DND-41 (cell line): Measurements from ENCODE around the gene RBM25.
"Not testable (repeated sequence)": the region's sequence is repeated elsewhere in the genome, so short reads cannot be mapped to it uniquely, and the experiment has no call there.

ENCODE experiments used
- ATAC-seq: fragments of 200-7000 bp; cut with Tn5 transposase; 3 replicates; pipeline ENCODE4 v1.9.1; 2021; ENCODE audit warnings: low read depth; ENCODE audit not compliant: insufficient read depth
- DNase-seq: peaks from one replicate; pipeline ENCODE4 v3.0.0-alpha.2; 2020
- H2AFZ ChIP-seq: 2 replicates; pipeline ENCODE4 v1.6.0; 2012; ENCODE audit warnings: low read depth, low read length
- H3K27ac ChIP-seq: 2 replicates; pipeline ENCODE4 v1.5.1; 2012; ENCODE audit warnings: low read length, inconsistent platforms
- H3K27me3 ChIP-seq: fragments of 200-600 bp; sonication (generic); 2 replicates; pipeline ENCODE4 v1.6.0; 2012; ENCODE audit warnings: low read length, mild to moderate bottlenecking, inconsistent platforms; ENCODE audit not compliant: insufficient read depth, poor library complexity
- H3K36me3 ChIP-seq: 2 replicates; pipeline ENCODE4 v1.5.1; 2012; ENCODE audit warnings: low read length, inconsistent platforms; ENCODE audit not compliant: insufficient read depth
- H3K4me1 ChIP-seq: 2 replicates; pipeline ENCODE4 v1.5.1; 2012; ENCODE audit warnings: mild to moderate bottlenecking, low read length; ENCODE audit not compliant: insufficient read depth
- H3K4me2 ChIP-seq: 2 replicates; pipeline ENCODE4 v1.6.0; 2012; ENCODE audit warnings: mild to moderate bottlenecking, moderate library complexity, low read length, inconsistent platforms; ENCODE audit not compliant: insufficient read depth
- H3K4me3 ChIP-seq, 2 experiments: fragments of 200-600 bp in 1 of 2; shearing (Covaris generic) in 1 of 2; 2 replicates each; pipeline ENCODE4 v1.5.1; 2012 to 2016; ENCODE audit warnings: inconsistent platforms in 2 of 2, low read length in 2 of 2, mild to moderate bottlenecking in 2 of 2, low read depth in 1 of 2, moderate library complexity in 1 of 2
- H3K79me2 ChIP-seq: 2 replicates; pipeline ENCODE4 v1.6.0; 2012; ENCODE audit warnings: low read length, inconsistent platforms; ENCODE audit not compliant: insufficient read depth
- H3K9ac ChIP-seq: 2 replicates; pipeline ENCODE4 v1.6.0; 2012; ENCODE audit warnings: low read depth, mild to moderate bottlenecking, inconsistent platforms, low read length, moderate library complexity
- H3K9me3 ChIP-seq: 2 replicates; pipeline ENCODE4 v1.5.1; 2012; ENCODE audit warnings: low read length, moderate library complexity, mild to moderate bottlenecking, inconsistent platforms; ENCODE audit not compliant: insufficient read depth, severe bottlenecking
- H4K20me1 ChIP-seq: 2 replicates; pipeline ENCODE4 v1.6.0; 2012; ENCODE audit warnings: low read length; ENCODE audit not compliant: insufficient read depth
- EZH2 ChIP-seq: IDR thresholded peaks from 3 replicates; pipeline ENCODE4 v1.6.1; 2012; ENCODE audit warnings: borderline replicate concordance, low read depth, mild to moderate bottlenecking, moderate library complexity, low read length, inconsistent platforms; ENCODE audit not compliant: severe bottlenecking
- TF ChIP-seq, protein P1 (sequence below): IDR thresholded peaks from 2 replicates; pipeline ENCODE4 v1.5.1; 2012; ENCODE audit warnings: borderline replicate concordance, low read length, moderate library complexity, mild to moderate bottlenecking; ENCODE audit not compliant: poor library complexity, severe bottlenecking; ENCODE audit errors: extremely low read depth

RBM25 gene

GRCh38 chr14:73027546-73027945 is 30.8 kb upstream of the RBM25 start:
- DNase-seq (no peak), ATAC-seq (no peak)
- no peak for TF ChIP-seq EZH2
- TF ChIP-seq, protein P1, sequence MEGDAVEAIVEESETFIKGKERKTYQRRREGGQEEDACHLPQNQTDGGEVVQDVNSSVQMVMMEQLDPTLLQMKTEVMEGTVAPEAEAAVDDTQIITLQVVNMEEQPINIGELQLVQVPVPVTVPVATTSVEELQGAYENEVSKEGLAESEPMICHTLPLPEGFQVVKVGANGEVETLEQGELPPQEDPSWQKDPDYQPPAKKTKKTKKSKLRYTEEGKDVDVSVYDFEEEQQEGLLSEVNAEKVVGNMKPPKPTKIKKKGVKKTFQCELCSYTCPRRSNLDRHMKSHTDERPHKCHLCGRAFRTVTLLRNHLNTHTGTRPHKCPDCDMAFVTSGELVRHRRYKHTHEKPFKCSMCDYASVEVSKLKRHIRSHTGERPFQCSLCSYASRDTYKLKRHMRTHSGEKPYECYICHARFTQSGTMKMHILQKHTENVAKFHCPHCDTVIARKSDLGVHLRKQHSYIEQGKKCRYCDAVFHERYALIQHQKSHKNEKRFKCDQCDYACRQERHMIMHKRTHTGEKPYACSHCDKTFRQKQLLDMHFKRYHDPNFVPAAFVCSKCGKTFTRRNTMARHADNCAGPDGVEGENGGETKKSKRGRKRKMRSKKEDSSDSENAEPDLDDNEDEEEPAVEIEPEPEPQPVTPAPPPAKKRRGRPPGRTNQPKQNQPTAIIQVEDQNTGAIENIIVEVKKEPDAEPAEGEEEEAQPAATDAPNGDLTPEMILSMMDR, result no peak
- Histone ChIP-seq H3K79me2 (peaks cover 37% of the 10 kb centered on the region), H3K9me3 (no peaks in the 10 kb centered on the region), H3K27ac (peak overlapping the region; percentile 76), H3K4me1 (peaks cover 38% of the 10 kb centered on the region), H4K20me1 (no peaks in the 10 kb centered on the region), H3K4me2 (peak overlapping the region; percentile 84), H3K9ac (peak overlapping the region; percentile 65), H3K4me3 (peak overlapping the region; percentile 92), H2AFZ (peak overlapping the region; percentile 95), H3K27me3 (no peaks in the 10 kb centered on the region), H3K36me3 (peaks cover 17% of the 10 kb centered on the region)

GRCh38 chr14:73027984-73028383 is 30.4 kb upstream of the RBM25 start:
- Histone ChIP-seq H3K79me2 (peaks cover 33% of the 10 kb centered on the region), H3K27ac (no peak overlapping the region; the same call in 1 of the 2 replicates), H3K4me1 (peaks cover 35% of the 10 kb centered on the region), H2AFZ (peak overlapping the region; percentile 95), H3K9me3 (no peaks in the 10 kb centered on the region), H3K36me3 (peaks cover 14% of the 10 kb centered on the region), H3K4me2 (peak overlapping the region; percentile 84), H3K27me3 (no peaks in the 10 kb centered on the region), H3K4me3 (peak overlapping the region in 1 of 2 experiments; percentile 92; a peak in 2 of 4 replicates), H4K20me1 (no peaks in the 10 kb centered on the region), H3K9ac (no peak overlapping the region)
- ATAC-seq (no peak), DNase-seq (no peak)
- TF ChIP-seq EZH2, result no peak
- TF ChIP-seq, protein P1, result no peak

DNA sequence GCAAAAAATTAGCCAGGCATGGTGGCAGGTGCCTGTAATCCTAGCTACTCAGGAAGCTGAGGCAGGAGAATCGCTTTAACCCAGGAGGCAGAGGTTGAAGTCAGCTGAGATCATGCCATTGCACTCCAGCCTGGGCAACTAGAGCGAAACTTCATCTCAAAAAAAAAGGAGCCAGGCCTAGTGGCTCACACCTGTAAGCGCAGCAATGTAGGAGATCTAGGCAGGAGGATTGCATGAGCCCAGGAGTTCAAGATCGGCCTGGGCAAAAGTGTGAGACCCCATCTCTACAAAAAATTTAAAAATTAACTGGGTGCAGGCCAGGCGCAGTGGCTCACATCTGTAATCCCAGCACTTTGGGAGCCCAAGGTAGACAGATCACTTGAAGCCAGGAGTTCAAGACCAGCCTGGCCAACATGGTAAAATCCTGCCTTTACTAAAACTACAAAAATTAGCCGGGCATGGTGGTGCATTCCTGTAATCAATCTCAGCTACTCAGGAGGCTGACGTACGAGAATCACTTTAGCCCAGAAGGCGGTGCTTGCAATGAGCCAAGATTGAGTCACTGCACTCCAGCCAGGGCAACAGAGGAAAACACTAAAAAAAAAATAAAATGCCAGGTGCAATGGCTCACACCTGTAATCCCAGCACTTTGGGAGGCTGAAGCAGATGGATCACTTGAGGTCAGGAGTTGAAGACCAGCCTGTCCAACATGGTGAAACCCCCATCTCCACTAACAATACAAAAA is 21.5 kb upstream of the RBM25 start:
- H3K4me1 ChIP-seq, H3K4me2 ChIP-seq, H3K27ac ChIP-seq, ATAC-seq, H4K20me1 ChIP-seq, H2AFZ ChIP-seq, H3K9ac ChIP-seq, H3K27me3 ChIP-seq, DNase-seq, H3K79me2 ChIP-seq, H3K9me3 ChIP-seq, H3K4me3 ChIP-seq, H3K36me3 ChIP-seq: not testable (repeated sequence)

DNA sequence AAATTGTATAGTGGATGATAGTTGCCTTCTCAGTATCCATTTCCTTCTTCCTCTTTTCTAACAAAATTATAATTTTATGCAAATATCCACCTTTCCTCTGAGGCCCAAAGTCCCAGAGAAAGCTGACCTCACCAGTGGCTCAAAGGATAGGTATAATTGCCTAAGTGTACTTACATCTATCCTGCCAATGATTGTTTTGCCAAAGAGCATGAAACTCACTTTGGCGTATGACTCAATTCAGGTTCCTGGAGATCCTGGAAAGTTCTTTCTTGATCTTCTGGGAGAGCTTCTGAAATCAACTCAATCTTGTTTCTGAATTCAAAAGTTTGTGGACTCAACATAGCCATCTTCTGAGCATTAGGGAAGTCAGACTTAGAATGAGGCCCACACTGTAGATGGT is 10.5 kb upstream of the RBM25 start:
- no peak for TF ChIP-seq EZH2
- TF ChIP-seq, protein P1, result no peak
- H3K4me2 ChIP-seq, result no peak overlapping the region
- no peaks in the 10 kb centered on the region for H3K4me1 ChIP-seq
- no peak for ATAC-seq
- no peak for DNase-seq
- H3K27me3 ChIP-seq, result no peaks in the 10 kb centered on the region
- no peaks in the 10 kb centered on the region for H3K9me3 ChIP-seq
- no peak overlapping the region for H3K9ac ChIP-seq
- 0 out of 2 replicates have a peak overlapping the region, but pooled peaks have one; percentile 8 for H2AFZ ChIP-seq
- H3K79me2 ChIP-seq, result no peaks in the 10 kb centered on the region
- no peak overlapping the region for H3K4me3 ChIP-seq
- H4K20me1 ChIP-seq, result no peaks in the 10 kb centered on the region
- no peak overlapping the region for H3K27ac ChIP-seq
- no peaks in the 10 kb centered on the region for H3K36me3 ChIP-seq
